ENCODE data around the gene HOXB5. TPM values are rescaled to one million over a fixed set of nuclear protein-coding genes. Genes with fewer than 3 reads are reported as not detected.

HOXB5 gene
- total and polyA plus RNA-seq, 10 of the 15 experiments (the other 5 are each of a cell fraction or from before 2014, with no cell fraction given), result not detected

DNA sequence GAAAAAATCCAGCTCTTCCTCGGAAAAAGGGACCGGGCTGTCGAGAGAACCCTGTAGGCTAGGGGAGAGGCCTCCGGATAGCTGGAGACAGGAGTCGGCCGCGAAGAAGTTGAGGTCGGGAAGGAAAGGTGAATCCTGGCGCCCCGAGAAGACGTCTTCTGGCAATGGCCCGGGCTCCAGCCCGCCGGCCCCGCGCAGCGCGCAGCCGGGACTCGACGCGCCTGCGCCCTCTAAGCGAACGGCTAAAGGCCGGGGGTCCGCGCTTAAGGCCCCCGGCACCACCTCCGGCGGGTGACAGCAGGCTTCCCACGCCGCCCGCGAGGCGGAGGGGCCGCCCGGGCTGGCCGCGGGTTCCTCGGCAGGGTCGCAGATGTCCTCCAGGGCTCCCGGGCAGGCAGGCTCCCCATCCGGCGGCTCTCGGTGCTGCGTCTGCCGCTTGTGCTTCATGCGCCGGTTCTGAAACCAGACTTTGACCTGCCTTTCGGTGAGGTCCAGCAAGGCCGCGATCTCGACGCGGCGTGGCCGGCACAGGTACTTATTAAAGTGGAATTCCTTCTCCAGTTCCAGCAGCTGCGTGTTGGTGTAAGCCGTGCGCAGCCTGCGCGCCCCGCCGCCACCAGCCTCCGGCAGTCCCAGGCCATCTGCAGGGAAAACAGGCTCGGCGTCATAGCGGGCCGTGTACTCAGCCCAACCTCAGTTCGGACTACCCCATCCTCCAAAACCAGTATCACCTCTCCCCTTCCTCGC is 50.3 kb downstream of the HOXB5 start (continued):
- TF ChIP-seq, protein P1, sequence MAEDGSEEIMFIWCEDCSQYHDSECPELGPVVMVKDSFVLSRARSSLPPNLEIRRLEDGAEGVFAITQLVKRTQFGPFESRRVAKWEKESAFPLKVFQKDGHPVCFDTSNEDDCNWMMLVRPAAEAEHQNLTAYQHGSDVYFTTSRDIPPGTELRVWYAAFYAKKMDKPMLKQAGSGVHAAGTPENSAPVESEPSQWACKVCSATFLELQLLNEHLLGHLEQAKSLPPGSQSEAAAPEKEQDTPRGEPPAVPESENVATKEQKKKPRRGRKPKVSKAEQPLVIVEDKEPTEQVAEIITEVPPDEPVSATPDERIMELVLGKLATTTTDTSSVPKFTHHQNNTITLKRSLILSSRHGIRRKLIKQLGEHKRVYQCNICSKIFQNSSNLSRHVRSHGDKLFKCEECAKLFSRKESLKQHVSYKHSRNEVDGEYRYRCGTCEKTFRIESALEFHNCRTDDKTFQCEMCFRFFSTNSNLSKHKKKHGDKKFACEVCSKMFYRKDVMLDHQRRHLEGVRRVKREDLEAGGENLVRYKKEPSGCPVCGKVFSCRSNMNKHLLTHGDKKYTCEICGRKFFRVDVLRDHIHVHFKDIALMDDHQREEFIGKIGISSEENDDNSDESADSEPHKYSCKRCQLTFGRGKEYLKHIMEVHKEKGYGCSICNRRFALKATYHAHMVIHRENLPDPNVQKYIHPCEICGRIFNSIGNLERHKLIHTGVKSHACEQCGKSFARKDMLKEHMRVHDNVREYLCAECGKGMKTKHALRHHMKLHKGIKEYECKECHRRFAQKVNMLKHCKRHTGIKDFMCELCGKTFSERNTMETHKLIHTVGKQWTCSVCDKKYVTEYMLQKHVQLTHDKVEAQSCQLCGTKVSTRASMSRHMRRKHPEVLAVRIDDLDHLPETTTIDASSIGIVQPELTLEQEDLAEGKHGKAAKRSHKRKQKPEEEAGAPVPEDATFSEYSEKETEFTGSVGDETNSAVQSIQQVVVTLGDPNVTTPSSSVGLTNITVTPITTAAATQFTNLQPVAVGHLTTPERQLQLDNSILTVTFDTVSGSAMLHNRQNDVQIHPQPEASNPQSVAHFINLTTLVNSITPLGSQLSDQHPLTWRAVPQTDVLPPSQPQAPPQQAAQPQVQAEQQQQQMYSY (CRISPR knock-in tag; IDR thresholded peaks at IDR 0.05), result no peak
- peak; percentile 98 for TF ChIP-seq HDAC6 (IDR thresholded peaks at IDR 0.05; ENCODE audit: unreplicated experiment)
- TF ChIP-seq, protein P2, sequence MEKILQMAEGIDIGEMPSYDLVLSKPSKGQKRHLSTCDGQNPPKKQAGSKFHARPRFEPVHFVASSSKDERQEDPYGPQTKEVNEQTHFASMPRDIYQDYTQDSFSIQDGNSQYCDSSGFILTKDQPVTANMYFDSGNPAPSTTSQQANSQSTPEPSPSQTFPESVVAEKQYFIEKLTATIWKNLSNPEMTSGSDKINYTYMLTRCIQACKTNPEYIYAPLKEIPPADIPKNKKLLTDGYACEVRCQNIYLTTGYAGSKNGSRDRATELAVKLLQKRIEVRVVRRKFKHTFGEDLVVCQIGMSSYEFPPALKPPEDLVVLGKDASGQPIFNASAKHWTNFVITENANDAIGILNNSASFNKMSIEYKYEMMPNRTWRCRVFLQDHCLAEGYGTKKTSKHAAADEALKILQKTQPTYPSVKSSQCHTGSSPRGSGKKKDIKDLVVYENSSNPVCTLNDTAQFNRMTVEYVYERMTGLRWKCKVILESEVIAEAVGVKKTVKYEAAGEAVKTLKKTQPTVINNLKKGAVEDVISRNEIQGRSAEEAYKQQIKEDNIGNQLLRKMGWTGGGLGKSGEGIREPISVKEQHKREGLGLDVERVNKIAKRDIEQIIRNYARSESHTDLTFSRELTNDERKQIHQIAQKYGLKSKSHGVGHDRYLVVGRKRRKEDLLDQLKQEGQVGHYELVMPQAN (conservative IDR thresholded peaks at IDR 0.05), result peak; percentile 62; the same call in 1 of the 2 replicates
- no peak for TF ChIP-seq FOS (IDR thresholded peaks at IDR 0.05; ENCODE audit: borderline replicate concordance, extremely low read depth, insufficient read length)
- no peak for TF ChIP-seq RBBP5 (conservative IDR thresholded peaks at IDR 0.05)
- TF ChIP-seq PAX5 (IDR thresholded peaks at IDR 0.05; ENCODE audit: borderline replicate concordance, low read depth, low read length), result no peak
- TF ChIP-seq ZNF384 (IDR thresholded peaks at IDR 0.05; ENCODE audit: borderline replicate concordance, low read depth, low read length), result no peak

All from GM12878 (cell line).